Cardiac fibroblast (primary cell): ENCODE results near the gene SPR.

Experiments
- DNase-seq, 2 donors: peaks; one replicate each; pipeline versions ENCODE4 v3.0.0 to v3.0.0-alpha.2; 2010; ENCODE audit warnings: low read depth in 2 of 2
- H3K4me3 ChIP-seq, 2 donors: replicated peaks in 1 of 2; 1 replicate in 1 of 2; 2 replicates in 1 of 2; pipeline ENCODE4 v1.5.1; 2011; ENCODE audit warnings: low read depth in 2 of 2, low read length in 2 of 2, mild to moderate bottlenecking in 2 of 2, moderate library complexity in 1 of 2
- TF ChIP-seq, protein P1 (sequence below): IDR thresholded peaks from one replicate; pipeline ENCODE4 v1.5.1; 2011; ENCODE audit warnings: low read depth, mild to moderate bottlenecking, low read length, inconsistent platforms

The SPR gene

DNA sequence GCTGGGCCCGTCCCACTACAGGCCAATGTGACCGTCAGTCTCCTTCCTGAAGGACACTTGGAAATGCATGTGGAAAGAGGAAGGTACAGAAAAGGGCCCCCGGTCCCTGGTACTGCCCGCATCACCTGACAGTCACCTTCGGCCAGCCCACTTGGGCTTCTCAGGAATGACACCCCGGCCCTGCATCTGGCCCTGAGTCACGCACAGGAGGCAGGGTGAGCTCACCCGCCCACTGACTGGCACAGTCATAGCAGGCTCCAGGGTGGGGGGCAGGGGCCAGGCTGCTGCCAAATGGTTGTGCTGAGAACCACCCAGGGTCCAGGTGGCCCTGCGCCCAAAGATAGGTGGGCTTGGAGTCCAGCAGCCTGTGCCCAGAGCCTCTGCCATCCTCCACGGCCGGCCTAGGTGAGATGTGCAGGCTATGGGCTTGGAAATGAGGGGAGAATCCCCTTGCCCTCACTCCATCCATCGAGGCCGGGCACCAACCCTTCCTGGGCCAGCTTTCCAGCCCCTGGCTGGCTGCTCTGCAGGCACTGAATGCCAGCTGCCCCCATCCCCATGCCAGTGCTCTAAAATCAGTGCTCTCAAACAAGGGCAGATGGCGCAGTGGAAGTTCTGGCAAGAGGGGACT, 44.2 kb downstream of the SPR start:
- no peak overlapping the region for H3K4me3 ChIP-seq
- TF ChIP-seq, protein P1, sequence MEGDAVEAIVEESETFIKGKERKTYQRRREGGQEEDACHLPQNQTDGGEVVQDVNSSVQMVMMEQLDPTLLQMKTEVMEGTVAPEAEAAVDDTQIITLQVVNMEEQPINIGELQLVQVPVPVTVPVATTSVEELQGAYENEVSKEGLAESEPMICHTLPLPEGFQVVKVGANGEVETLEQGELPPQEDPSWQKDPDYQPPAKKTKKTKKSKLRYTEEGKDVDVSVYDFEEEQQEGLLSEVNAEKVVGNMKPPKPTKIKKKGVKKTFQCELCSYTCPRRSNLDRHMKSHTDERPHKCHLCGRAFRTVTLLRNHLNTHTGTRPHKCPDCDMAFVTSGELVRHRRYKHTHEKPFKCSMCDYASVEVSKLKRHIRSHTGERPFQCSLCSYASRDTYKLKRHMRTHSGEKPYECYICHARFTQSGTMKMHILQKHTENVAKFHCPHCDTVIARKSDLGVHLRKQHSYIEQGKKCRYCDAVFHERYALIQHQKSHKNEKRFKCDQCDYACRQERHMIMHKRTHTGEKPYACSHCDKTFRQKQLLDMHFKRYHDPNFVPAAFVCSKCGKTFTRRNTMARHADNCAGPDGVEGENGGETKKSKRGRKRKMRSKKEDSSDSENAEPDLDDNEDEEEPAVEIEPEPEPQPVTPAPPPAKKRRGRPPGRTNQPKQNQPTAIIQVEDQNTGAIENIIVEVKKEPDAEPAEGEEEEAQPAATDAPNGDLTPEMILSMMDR: no peak
- DNase-seq: peak in 1 of 2 donors; percentile 36

DNA sequence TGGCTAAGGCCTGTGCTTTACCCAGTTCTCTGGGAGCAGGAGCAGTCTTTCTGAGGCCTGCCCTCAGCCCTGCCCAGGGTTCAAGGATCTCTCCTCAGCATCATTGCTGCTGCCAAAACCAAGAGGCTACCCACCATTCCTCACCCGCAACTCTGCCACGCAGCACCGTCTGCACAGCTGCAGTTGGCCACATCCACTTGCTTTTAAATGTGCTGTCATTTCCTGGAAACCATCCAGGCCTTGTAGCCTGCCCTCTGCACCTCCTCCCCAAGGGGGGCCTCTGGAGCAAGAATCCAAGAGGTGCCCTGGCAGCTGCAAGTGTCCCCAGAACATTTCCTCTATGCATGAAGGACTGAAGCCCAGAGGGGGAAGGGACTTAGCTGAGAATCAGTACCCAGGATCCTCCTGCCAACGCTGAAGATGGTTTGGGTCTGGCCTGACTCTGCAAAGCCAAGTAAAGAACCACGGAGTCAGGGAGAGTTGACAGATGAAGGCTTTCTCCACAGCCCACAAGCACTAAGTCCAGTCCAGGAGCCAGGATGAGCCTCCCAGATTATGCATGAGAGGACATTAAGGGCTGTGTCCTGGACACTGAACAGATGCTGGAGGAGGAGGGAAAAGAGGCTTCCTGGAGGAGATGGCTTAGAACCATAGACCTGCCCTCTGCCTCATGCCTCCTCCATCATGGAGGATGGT, 45.0 kb downstream of the SPR start:
- no peak overlapping the region for H3K4me3 ChIP-seq
- TF ChIP-seq, protein P1: no peak
- DNase-seq: peak; percentile 27 to 28

DNA sequence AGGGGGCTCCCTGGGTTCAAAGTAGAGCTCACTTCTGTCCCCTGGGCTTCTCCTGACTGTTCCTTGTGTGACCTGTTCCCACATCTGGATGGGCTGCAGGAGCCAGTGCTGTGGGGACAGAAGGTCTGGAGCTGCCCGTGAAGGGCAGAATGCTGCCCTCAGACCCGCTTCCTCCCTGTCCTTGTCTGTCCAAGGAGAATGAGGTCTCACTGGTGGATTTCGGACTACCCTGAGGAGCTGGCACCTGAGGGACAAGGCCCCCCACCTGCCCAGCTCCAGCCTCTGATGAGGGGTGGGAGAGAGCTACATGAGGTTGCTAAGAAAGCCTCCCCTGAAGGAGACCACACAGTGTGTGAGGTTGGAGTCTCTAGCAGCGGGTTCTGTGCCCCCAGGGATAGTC, 45.6 kb downstream of the SPR start:
- DNase-seq: no peak
- no peak overlapping the region for H3K4me3 ChIP-seq
- TF ChIP-seq, protein P1: no peak

DNA sequence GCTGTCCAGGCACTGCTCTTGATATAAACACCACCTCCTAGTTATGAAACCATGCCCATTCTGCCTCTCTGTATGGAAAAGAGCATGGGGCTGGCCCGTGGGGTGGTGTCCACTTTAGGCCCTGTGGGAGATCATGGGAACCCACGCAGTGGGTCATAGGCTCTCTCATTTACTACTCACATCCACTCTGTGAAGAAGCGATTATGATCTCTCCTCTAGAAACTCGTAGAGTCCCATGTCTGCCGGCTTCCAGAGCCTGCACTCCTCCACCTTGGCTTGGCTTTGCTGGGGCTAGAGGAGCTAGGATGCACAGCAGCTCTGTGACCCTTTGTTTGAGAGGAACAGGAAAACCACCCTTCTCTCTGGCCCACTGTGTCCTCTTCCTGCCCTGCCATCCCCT, 46.0 kb downstream of the SPR start:
- no peak overlapping the region for H3K4me3 ChIP-seq
- DNase-seq: no peak
- TF ChIP-seq, protein P1: no peak

DNA sequence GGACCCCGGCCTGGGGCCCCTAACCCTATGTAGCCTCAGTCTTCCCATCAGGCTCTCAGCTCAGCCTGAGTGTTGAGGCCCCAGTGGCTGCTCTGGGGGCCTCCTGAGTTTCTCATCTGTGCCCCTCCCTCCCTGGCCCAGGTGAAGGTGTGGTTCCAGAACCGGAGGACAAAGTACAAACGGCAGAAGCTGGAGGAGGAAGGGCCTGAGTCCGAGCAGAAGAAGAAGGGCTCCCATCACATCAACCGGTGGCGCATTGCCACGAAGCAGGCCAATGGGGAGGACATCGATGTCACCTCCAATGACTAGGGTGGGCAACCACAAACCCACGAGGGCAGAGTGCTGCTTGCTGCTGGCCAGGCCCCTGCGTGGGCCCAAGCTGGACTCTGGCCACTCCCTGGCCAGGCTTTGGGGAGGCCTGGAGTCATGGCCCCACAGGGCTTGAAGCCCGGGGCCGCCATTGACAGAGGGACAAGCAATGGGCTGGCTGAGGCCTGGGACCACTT, 46.5 kb downstream of the SPR start:
- no peak for DNase-seq
- TF ChIP-seq, protein P1: no peak
- H3K4me3 ChIP-seq: no peak overlapping the region

DNA sequence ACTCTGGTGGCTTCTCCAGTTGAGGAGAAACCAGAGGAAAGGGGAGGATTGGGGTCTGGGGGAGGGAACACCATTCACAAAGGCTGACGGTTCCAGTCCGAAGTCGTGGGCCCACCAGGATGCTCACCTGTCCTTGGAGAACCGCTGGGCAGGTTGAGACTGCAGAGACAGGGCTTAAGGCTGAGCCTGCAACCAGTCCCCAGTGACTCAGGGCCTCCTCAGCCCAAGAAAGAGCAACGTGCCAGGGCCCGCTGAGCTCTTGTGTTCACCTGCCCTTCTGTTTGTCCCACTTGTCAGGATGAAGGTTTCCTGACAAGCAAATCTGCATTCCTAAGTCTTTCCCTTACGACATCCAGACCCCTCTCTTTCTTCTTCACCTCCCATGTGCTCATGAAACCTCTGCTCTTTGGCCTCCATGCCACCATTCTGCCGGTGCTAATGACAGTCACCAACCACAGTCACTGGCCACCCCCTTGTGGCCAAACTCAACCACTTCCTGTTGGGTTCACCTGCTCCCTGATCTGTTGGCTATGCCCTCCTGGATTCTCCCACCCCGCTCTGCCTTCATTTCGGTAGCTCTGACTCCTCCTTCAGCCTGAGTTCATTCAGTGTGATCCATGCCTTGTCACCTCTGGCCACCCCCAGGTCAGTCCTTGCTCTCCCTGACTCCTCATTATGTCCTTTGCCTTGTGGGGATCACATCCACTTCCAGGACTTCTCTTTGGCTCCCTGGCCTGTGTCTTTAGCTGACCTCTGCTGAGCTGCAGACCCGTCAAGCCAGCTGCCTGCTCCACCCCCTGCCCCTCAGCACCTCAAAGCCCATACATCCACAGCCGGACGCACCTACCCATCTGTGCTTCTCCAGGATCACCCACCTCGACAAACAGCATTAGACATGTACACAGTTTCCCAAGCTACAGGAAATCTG, 47.7 kb downstream of the SPR start:
- TF ChIP-seq, protein P1: peak; percentile 2
- H3K4me3 ChIP-seq: no peak overlapping the region
- no peak for DNase-seq
